ENCODE results near the gene KCNIP1.

Gene KCNIP1

GRCh38 chr5:170570476-170570875, 66.7 kb downstream of the KCNIP1 start:
- POLR2A ChIA-PET = no interaction called here
- TF ChIP-seq CTCF (IDR thresholded peaks at IDR 0.05; ENCODE audit: control extremely low read depth, extremely low read depth, low read depth, missing control alignments) = no peak
- no peak for DNase-seq (ENCODE audit: extremely low spot score)
- CTCF ChIA-PET = no interaction called here

GRCh38 chr5:170571281-170571731, 67.5 kb downstream of the KCNIP1 start:
- DNase-seq (ENCODE audit: extremely low spot score) = no peak
- CTCF ChIA-PET = no interaction called here
- TF ChIP-seq CTCF (IDR thresholded peaks at IDR 0.05; ENCODE audit: control extremely low read depth, extremely low read depth, low read depth, missing control alignments) = no peak
- POLR2A ChIA-PET = no interaction called here

- DNase-seq (ENCODE audit: extremely low spot score) = peak; percentile 28
- ChIA-PET CTCF (no interaction called here), POLR2A (no interaction called here)
- TF ChIP-seq CTCF (IDR thresholded peaks at IDR 0.05; ENCODE audit: control extremely low read depth, extremely low read depth, low read depth, missing control alignments) = no peak
Observed at GRCh38 chr5:170571875-170572852, 68.3 kb downstream of the KCNIP1 start.

- CTCF ChIA-PET = interaction anchor here (1.4 kb wide), 1 partner anchor 10 kb away, joined by 4 read pairs; no protein-coding TSS in a partner anchor
- no peak for TF ChIP-seq CTCF (IDR thresholded peaks at IDR 0.05; ENCODE audit: control extremely low read depth, extremely low read depth, low read depth, missing control alignments)
- no peak for DNase-seq (ENCODE audit: extremely low spot score)
- POLR2A ChIA-PET = no interaction called here
Observed at GRCh38 chr5:170573114-170573513, 69.3 kb downstream of the KCNIP1 start.

- CTCF ChIA-PET = interaction anchor here (1.4 to 2.2 kb wide), 2 partner anchors 11 kb away, joined by 4 to 5 read pairs; no protein-coding TSS in a partner anchor
- DNase-seq (ENCODE audit: extremely low spot score) = no peak
- no peak for TF ChIP-seq CTCF (IDR thresholded peaks at IDR 0.05; ENCODE audit: control extremely low read depth, extremely low read depth, low read depth, missing control alignments)
- POLR2A ChIA-PET = no interaction called here
Observed at GRCh38 chr5:170573660-170574059, 69.8 kb downstream of the KCNIP1 start.

GRCh38 chr5:170576602-170577535, 73.0 kb downstream of the KCNIP1 start:
- TF ChIP-seq CTCF (IDR thresholded peaks at IDR 0.05; ENCODE audit: control extremely low read depth, extremely low read depth, low read depth, missing control alignments) = no peak
- CTCF ChIA-PET = no interaction called here
- POLR2A ChIA-PET = no interaction called here
- no peak for DNase-seq (ENCODE audit: extremely low spot score)

Data from GM10248 (cell line).